Activated CD8-positive, alpha-beta T cell treated with anti-CD3 and anti-CD28 coated beads for 36 hours (primary cell): ENCODE measurements around the gene COL8A1. TPM values are rescaled to one million over a fixed set of nuclear protein-coding genes. Genes with fewer than 3 reads are reported as not detected.

Experiments used
- ATAC-seq: fragments of 200-7000 bp; cut with Tn5 transposase; one replicate; pipeline ENCODE4 v1.10.0; 2021; ENCODE audit warnings: mild to moderate bottlenecking, moderate library complexity
- CTCF ChIA-PET: fragments of 350-600 bp; sonication (Branson Sonifier 250); formaldehyde crosslinking; loops from one replicate; lab custom pipeline; 2021; ENCODE audit warnings: antibody characterized with exemption; lab: Charles Lee
- POLR2A ChIA-PET: fragments of 350-600 bp; sonication (Branson Sonifier 250); formaldehyde crosslinking; loops from one replicate; lab custom pipeline; 2021; ENCODE audit warnings: antibody characterized with exemption; lab: Charles Lee
- DNase-seq: peaks from one replicate; pipeline ENCODE4 v3.0.0-alpha.2; 2020
- H3K27ac Mint-ChIP-seq: one replicate; pipeline ENCODE4 v1.8.0; 2021; ENCODE audit warnings: mild to moderate bottlenecking, mixed read lengths
- H3K27me3 Mint-ChIP-seq: one replicate; pipeline ENCODE4 v1.8.0; 2021; ENCODE audit warnings: mixed read lengths
- H3K36me3 Mint-ChIP-seq: one replicate; pipeline ENCODE4 v1.8.0; 2021; ENCODE audit warnings: low read depth, mixed read lengths
- H3K4me1 Mint-ChIP-seq: one replicate; pipeline ENCODE4 v1.8.0; 2021; ENCODE audit warnings: low read depth, mixed read lengths
- H3K4me3 Mint-ChIP-seq: one replicate; pipeline ENCODE4 v1.8.0; 2021; ENCODE audit warnings: mild to moderate bottlenecking, moderate library complexity, mixed read lengths
- H3K9me3 Mint-ChIP-seq: one replicate; pipeline ENCODE4 v1.8.0; 2021; ENCODE audit warnings: mixed read lengths
- CTCF ChIP-seq: fragments of 200-600 bp; IDR thresholded peaks from one replicate; pipeline ENCODE4 v1.8.0; 2022; ENCODE audit warnings: antibody characterized with exemption, mild to moderate bottlenecking
- intact Hi-C: fragments of 100-400 bp; cut with micrococcal nuclease; formaldehyde crosslinking; loops from one replicate; pipeline ENCODE4 v1.10.0; 2022
- total RNA-seq, 2 experiments: library from RNA; stranded (reverse); gene quantifications; one replicate each; pipeline ENCODE4 v1.2.3, GENCODE V29; 2021

COL8A1 gene
- total RNA-seq, 2 experiments from 2014 or later, result not detected

- CTCF ChIA-PET, result no interaction called here
- POLR2A ChIA-PET, result no interaction called here
Measured at GRCh38 chr3:99713440-99713839, 75.0 kb downstream of the COL8A1 start.

GRCh38 chr3:99714146-99714545, 75.8 kb downstream of the COL8A1 start:
- peaks cover 3% of the 10 kb centered on the region for H3K27me3 Mint-ChIP-seq
- no peak overlapping the region for H3K4me3 Mint-ChIP-seq
- CTCF ChIA-PET, result interaction anchor here (0.8 kb wide), 1 partner anchor 184 kb away, joined by 3 read pairs; no protein-coding TSS in a partner anchor

More at GRCh38 chr3:99713440-99713839, 75.0 kb downstream of the COL8A1 start:
- Mint-ChIP-seq H3K4me3 (no peak overlapping the region), H3K27me3 (peaks cover 3% of the 10 kb centered on the region), H3K4me1 (no peaks in the 10 kb centered on the region), H3K36me3 (no peaks in the 10 kb centered on the region), H3K9me3 (no peaks in the 10 kb centered on the region), H3K27ac (no peak overlapping the region)
- no peak for ATAC-seq
- intact Hi-C loops, result no loop called here
- no peak for TF ChIP-seq CTCF
- DNase-seq, result no peak

GRCh38 chr3:99714575-99714974, 76.2 kb downstream of the COL8A1 start:
- H3K27ac Mint-ChIP-seq, result no peak overlapping the region
- TF ChIP-seq CTCF, result no peak
- ChIA-PET POLR2A (no interaction called here), CTCF (interaction anchor here (0.8 kb wide), 1 partner anchor 184 kb away, joined by 3 read pairs; no protein-coding TSS in a partner anchor)
- DNase-seq (no peak), ATAC-seq (no peak)
- H3K36me3 Mint-ChIP-seq, result no peaks in the 10 kb centered on the region
- no peaks in the 10 kb centered on the region for H3K4me1 Mint-ChIP-seq
- H3K4me3 Mint-ChIP-seq, result no peak overlapping the region
- intact Hi-C loops, result no loop called here
- H3K27me3 Mint-ChIP-seq, result peaks cover 3% of the 10 kb centered on the region
- H3K9me3 Mint-ChIP-seq, result no peaks in the 10 kb centered on the region

More at GRCh38 chr3:99714146-99714545, 75.8 kb downstream of the COL8A1 start:
- intact Hi-C loops, result no loop called here
- no peaks in the 10 kb centered on the region for H3K4me1 Mint-ChIP-seq
- H3K36me3 Mint-ChIP-seq, result no peaks in the 10 kb centered on the region
- no peak for TF ChIP-seq CTCF
- no peak overlapping the region for H3K27ac Mint-ChIP-seq
- POLR2A ChIA-PET, result no interaction called here
- no peak for DNase-seq
- no peak for ATAC-seq
- H3K9me3 Mint-ChIP-seq, result no peaks in the 10 kb centered on the region

GRCh38 chr3:99716463-99716995, 78.1 kb downstream of the COL8A1 start:
- ChIA-PET CTCF (no interaction called here), POLR2A (no interaction called here)
- no peaks in the 10 kb centered on the region for H3K36me3 Mint-ChIP-seq
- H3K27me3 Mint-ChIP-seq, result peaks cover 7% of the 10 kb centered on the region
- TF ChIP-seq CTCF, result no peak
- H3K27ac Mint-ChIP-seq, result no peak overlapping the region
- DNase-seq (no peak), ATAC-seq (no peak)
- H3K4me1 Mint-ChIP-seq, result no peaks in the 10 kb centered on the region
- H3K9me3 Mint-ChIP-seq, result no peaks in the 10 kb centered on the region
- intact Hi-C loops, result no loop called here
- no peak overlapping the region for H3K4me3 Mint-ChIP-seq

- Mint-ChIP-seq H3K27ac (no peak overlapping the region), H3K4me1 (no peaks in the 10 kb centered on the region), H3K36me3 (no peaks in the 10 kb centered on the region), H3K9me3 (no peaks in the 10 kb centered on the region), H3K4me3 (no peak overlapping the region), H3K27me3 (peaks cover 8% of the 10 kb centered on the region)
- CTCF ChIA-PET, result no interaction called here
- POLR2A ChIA-PET, result no interaction called here
- no peak for TF ChIP-seq CTCF
- DNase-seq (no peak), ATAC-seq (no peak)
- intact Hi-C loops, result no loop called here
Measured at GRCh38 chr3:99720985-99721632, 82.7 kb downstream of the COL8A1 start.
